ENCODE data around the gene XRCC1.

- TF ChIP-seq EZH2 (IDR thresholded peaks at IDR 0.05; ENCODE audit: low read depth), result no peak
- TF ChIP-seq, protein P1, sequence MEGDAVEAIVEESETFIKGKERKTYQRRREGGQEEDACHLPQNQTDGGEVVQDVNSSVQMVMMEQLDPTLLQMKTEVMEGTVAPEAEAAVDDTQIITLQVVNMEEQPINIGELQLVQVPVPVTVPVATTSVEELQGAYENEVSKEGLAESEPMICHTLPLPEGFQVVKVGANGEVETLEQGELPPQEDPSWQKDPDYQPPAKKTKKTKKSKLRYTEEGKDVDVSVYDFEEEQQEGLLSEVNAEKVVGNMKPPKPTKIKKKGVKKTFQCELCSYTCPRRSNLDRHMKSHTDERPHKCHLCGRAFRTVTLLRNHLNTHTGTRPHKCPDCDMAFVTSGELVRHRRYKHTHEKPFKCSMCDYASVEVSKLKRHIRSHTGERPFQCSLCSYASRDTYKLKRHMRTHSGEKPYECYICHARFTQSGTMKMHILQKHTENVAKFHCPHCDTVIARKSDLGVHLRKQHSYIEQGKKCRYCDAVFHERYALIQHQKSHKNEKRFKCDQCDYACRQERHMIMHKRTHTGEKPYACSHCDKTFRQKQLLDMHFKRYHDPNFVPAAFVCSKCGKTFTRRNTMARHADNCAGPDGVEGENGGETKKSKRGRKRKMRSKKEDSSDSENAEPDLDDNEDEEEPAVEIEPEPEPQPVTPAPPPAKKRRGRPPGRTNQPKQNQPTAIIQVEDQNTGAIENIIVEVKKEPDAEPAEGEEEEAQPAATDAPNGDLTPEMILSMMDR (conservative IDR thresholded peaks at IDR 0.05), result no peak
These were observed 42.8 kb downstream of the XRCC1 start for GRCh38 chr19:43532571-43532961.
